ENCODE measurements around the gene C12orf42. TPM values are rescaled to one million over a fixed set of nuclear protein-coding genes. Genes with fewer than 3 reads are reported as not detected.
A peak's percentile ranks its signal among the peaks of the same experiment; 100 is the strongest.

C12orf42 gene
- total and polyA plus RNA-seq, 10 of the 15 experiments (the other 5 are each of a cell fraction or from before 2014, with no cell fraction given), result 1.4 to 7.0 (median 2.4) TPM

- TF ChIP-seq ATF2 (IDR thresholded peaks at IDR 0.05; ENCODE audit: low read length), result no peak
- no peak for TF ChIP-seq EZH2 (IDR thresholded peaks at IDR 0.05; ENCODE audit: borderline replicate concordance, control insufficient read depth, low read depth, low read length)
- TF ChIP-seq BMI1 (IDR thresholded peaks at IDR 0.05; ENCODE audit: borderline replicate concordance), result no peak
- TF ChIP-seq HDAC6 (IDR thresholded peaks at IDR 0.05; ENCODE audit: unreplicated experiment), result no peak
- TF ChIP-seq YBX1 (IDR thresholded peaks at IDR 0.05), result no peak
- no peak for TF ChIP-seq NR2C1 (IDR thresholded peaks at IDR 0.05)
- TF ChIP-seq FOXK2 (IDR thresholded peaks at IDR 0.05), result no peak
- TF ChIP-seq PAX5 (IDR thresholded peaks at IDR 0.05; ENCODE audit: borderline replicate concordance, low read depth, low read length), result peak; percentile 74; the same call in 1 of the 2 replicates
- TF ChIP-seq GABPA (IDR thresholded peaks at IDR 0.05; ENCODE audit: low read depth), result no peak
- TF ChIP-seq POLR2A (IDR thresholded peaks at IDR 0.05; ENCODE audit: low read depth, low read length), result no peak
- TF ChIP-seq ZNF207 (IDR thresholded peaks at IDR 0.05; ENCODE audit: borderline replicate concordance), result no peak
- no peak for TF ChIP-seq CBX3 (IDR thresholded peaks at IDR 0.05; ENCODE audit: borderline replicate concordance, low read depth)
- peak; percentile 52 for TF ChIP-seq PBX3 (IDR thresholded peaks at IDR 0.05; ENCODE audit: insufficient replicate concordance, low read depth, low read length)
- TF ChIP-seq RFX5 (IDR thresholded peaks at IDR 0.05; ENCODE audit: low read depth, low read length), result no peak
- TF ChIP-seq CHD1 (IDR thresholded peaks at IDR 0.05; ENCODE audit: low read depth, low read length), result no peak
- TF ChIP-seq CREM (IDR thresholded peaks at IDR 0.05; ENCODE audit: low read depth), result no peak
- no peak for TF ChIP-seq ZNF384 (IDR thresholded peaks at IDR 0.05; ENCODE audit: borderline replicate concordance, low read depth, low read length)
- no peak for TF ChIP-seq KAT2A (conservative IDR thresholded peaks at IDR 0.05; ENCODE audit: control insufficient read depth, low read depth, low read length)
- TF ChIP-seq CEBPB (IDR thresholded peaks at IDR 0.05; ENCODE audit: borderline replicate concordance in 1 of 2, low read depth in 2 of 2, low read length in 2 of 2), result no peak
- no peak for TF ChIP-seq NFXL1 (IDR thresholded peaks at IDR 0.05; ENCODE audit: borderline replicate concordance)
- no peak for TF ChIP-seq POLR2AphosphoS5 (IDR thresholded peaks at IDR 0.05; ENCODE audit: low read length)
- no peak for TF ChIP-seq BRCA1 (IDR thresholded peaks at IDR 0.05; ENCODE audit: low read depth, low read length)
- TF ChIP-seq MTA3 (IDR thresholded peaks at IDR 0.05; ENCODE audit: borderline replicate concordance, low read length), result no peak
- no peak for TF ChIP-seq NFYA (IDR thresholded peaks at IDR 0.05; ENCODE audit: borderline replicate concordance, low read depth, low read length)
- peak; percentile 46; the same call in 1 of the 2 replicates for TF ChIP-seq PKNOX1 (IDR thresholded peaks at IDR 0.05)
- TF ChIP-seq KDM1A (IDR thresholded peaks at IDR 0.05; ENCODE audit: borderline replicate concordance), result no peak
- no peak for TF ChIP-seq ZNF687 (IDR thresholded peaks at IDR 0.05)
Observed at GRCh38 chr12:103392722-103393121, 103.0 kb downstream of the C12orf42 start (continued).

All from GM12878 (cell line).